ENCODE data around the gene OR52L1. TPM values are rescaled to one million over a fixed set of nuclear protein-coding genes. Genes with fewer than 3 reads are reported as not detected.

The OR52L1 gene
- total and polyA plus RNA-seq, 10 of the 15 experiments (the other 5 are each of a cell fraction or from before 2014, with no cell fraction given) = not detected

- SMC1A ChIA-PET (ENCODE audit: uncharacterized antibody, unreplicated experiment) = interaction anchor here (0.9 to 1.0 kb wide), 3 partner anchors 8 to 30 kb away, joined by 3 to 4 read pairs (median 3); no protein-coding TSS in a partner anchor
- intact Hi-C loops (cut with micrococcal nuclease; ENCODE audit: unreplicated experiment) = no loop called here
- no peaks in the 10 kb centered on the region for H3K36me3 ChIP-seq (ENCODE audit: control insufficient read depth in 2 of 2, insufficient read depth in 2 of 2, low read length in 1 of 2)
- in situ Hi-C loops (cut with MboI) = no loop called here
- no peaks in the 10 kb centered on the region for H3K27me3 ChIP-seq (replicated peaks in 1 of 2; ENCODE audit: control insufficient read depth in 2 of 2, insufficient read depth in 2 of 2, low read length in 1 of 2)
- no peak for DNase-seq (ENCODE audit: low read depth, low spot score)
- BruUV-seq (replicated peaks) = no TSS peak
- POLR2A ChIA-PET = no interaction called here
- ATAC-seq = no peak
- CTCF ChIA-PET = interaction anchor here (0.9 to 1.5 kb wide), 3 partner anchors 20 to 352 kb away, joined by 3 to 4 read pairs (median 3); no protein-coding TSS in a partner anchor
- no peak overlapping the region for H3K4me3 ChIP-seq
- WGBS (ENCODE audit: insufficient coverage, insufficient replicate concordance, low lambda C conversion rate, missing lambda C conversion rate) = 18% methylated on average over 4 of the region's 4 CpGs
- no peaks in the 10 kb centered on the region for H3K4me1 ChIP-seq (ENCODE audit: control insufficient read depth, insufficient read depth, low read length)
- no peak overlapping the region for H3K4me2 ChIP-seq (ENCODE audit: control insufficient read depth, insufficient read depth)
- H4K20me1 ChIP-seq (ENCODE audit: control insufficient read depth, insufficient read depth) = no peaks in the 10 kb centered on the region
- H3K9me3 ChIP-seq (replicated peaks; ENCODE audit: control insufficient read depth, insufficient read depth, low read length) = no peaks in the 10 kb centered on the region
- H2AFZ ChIP-seq (ENCODE audit: control insufficient read depth, low read depth, low read length) = no peak overlapping the region
- no peak for TF ChIP-seq TCF12 (IDR thresholded peaks at IDR 0.05; ENCODE audit: low read depth, low read length)
- TF ChIP-seq STAT1 (conservative IDR thresholded peaks at IDR 0.05) = no peak
- no peak for TF ChIP-seq KAT2A (conservative IDR thresholded peaks at IDR 0.05; ENCODE audit: control insufficient read depth, low read depth, low read length)
- TF ChIP-seq E4F1 (IDR thresholded peaks at IDR 0.05; ENCODE audit: borderline replicate concordance, partially characterized antibody) = no peak
- TF ChIP-seq SMC3 (IDR thresholded peaks at IDR 0.05; ENCODE audit: borderline replicate concordance, low read length) = no peak
- TF ChIP-seq MAX (IDR thresholded peaks at IDR 0.05; ENCODE audit: low read depth, low read length) = no peak
- no peak for TF ChIP-seq YBX1 (IDR thresholded peaks at IDR 0.05)
- no peak for TF ChIP-seq TCF7 (IDR thresholded peaks at IDR 0.05; ENCODE audit: borderline replicate concordance)
- no peak for FAIRE-seq
- no peaks in the 10 kb centered on the region for H3K79me2 ChIP-seq (ENCODE audit: control insufficient read depth, insufficient read depth, low read length)
- no peak overlapping the region for H3K27ac ChIP-seq (ENCODE audit: control insufficient read depth, insufficient read depth)
- RAD21 ChIA-PET (ENCODE audit: unreplicated experiment) = interaction anchor here (0.5 kb wide), 1 partner anchor 741 kb away, joined by 3 read pairs; no protein-coding TSS in a partner anchor
- no peak overlapping the region for H3K9ac ChIP-seq (ENCODE audit: control insufficient read depth, insufficient read depth, low read length)
Observed at GRCh38 chr11:6012035-6012668, 25.4 kb upstream of the OR52L1 start.
